HG02571 (cell line): ENCODE data around the gene CERS6.

Experiments used
- ATAC-seq: cut with Tn5 transposase; IDR thresholded peaks from one replicate; pipeline ENCODE4 v1.9.1; 2021; ENCODE audit warnings: mild to moderate bottlenecking, moderate library complexity; ENCODE audit not compliant: unreplicated experiment

Gene CERS6

DNA sequence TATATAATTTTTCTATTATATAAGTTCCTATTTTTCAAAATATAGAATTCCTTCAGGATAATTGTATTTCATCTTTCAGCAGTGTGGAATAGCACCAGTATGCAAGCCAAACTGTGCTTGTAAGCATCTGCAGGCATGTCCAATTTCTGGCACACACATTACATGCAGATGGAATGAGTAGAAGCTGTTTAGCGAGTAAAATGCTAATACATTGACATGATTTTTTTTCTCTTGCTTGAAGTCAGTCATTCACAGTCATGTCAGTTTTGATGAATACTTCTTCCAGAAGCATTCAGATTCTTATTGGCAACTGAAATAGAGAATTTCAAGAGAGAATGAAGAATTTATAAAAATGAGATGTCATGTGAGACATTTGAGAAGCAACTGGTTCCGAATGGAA is 109.4 kb downstream of the CERS6 start:
- ATAC-seq, result no peak

DNA sequence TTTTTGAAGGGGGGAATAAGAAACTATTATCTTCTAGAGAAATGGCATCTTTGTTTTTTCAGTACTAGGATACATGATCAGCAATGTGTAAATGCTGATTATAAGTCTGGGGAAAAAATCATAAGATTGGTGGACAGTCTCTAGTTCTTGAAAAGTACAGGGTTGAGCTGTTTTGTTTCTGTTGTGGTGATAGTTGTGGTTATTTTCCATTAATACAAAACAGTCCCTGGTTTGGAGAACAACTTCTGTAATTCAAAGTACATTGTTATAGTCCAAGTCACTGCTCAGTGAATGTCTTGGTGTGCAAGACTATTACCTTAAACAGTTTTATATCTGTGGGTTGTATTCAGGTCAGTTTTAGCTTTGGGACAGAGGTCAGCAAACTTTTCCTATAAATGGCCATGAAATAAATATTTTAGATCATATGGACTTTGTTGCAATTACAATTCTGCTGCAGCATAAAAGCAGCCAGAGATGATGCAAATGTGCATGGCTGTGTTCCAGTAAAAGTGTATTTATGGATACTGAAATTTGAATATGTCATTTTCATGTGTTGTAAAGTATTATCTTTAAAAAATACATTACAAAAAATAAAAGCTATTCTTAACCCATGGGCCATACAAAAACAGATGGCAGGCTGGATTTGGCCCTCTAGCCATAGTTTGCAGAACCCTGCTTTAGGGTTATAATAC is 111.0 kb downstream of the CERS6 start:
- no peak for ATAC-seq

DNA sequence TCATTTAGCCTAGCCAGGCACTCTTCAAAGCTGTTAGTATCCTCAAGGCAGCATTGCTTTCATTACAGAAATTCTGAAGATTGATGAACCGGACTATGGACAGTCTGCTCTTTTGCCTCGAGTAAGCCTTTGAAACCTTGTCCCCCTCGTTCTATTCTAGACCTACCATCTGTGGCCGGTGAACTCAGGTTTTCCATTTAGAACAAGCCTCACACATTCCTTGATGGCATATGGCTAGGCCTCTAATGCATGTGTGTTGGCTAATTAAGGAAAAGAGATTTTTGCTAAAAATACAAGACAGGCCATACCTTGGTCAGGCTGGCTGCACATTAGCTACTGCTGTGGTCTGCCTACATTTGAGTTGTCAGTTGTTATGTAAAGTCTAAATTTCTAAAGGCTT is 111.8 kb downstream of the CERS6 start:
- ATAC-seq, result no peak

DNA sequence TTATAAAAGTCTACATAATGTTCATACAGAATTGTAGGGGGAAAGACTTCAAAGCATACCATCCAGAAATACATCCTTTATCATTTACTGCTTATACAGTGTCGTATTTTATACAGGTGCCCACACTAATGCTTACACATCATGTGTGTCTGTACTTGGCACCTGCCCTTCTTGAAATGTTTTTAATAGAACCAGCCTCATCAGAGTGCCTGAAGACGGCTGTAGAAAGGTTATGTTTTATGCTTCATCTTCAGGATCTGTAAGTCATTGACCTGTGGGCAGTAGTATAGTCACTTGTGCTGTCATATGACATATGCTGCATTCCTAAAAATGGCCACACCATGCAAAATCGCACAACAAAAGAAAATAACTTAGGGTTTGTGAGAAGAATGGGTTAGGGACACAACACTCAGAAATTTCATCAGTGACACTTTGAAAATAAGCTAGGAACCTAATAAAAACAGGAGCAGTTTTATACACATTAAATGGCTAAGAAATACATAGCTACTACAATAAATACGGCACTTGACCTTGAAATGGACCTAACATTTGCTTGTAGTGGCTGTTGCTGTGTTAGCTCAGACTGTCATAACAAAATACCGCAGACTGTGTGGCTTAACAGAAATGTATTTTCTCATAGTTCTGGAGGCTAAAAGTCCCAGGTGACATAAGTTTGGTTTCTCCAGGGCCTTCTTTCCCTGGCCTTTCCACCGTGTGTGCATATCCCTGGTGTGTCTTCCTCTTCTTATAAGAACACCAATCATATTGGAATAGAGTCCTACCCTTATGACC is 112.6 kb downstream of the CERS6 start:
- no peak for ATAC-seq

DNA sequence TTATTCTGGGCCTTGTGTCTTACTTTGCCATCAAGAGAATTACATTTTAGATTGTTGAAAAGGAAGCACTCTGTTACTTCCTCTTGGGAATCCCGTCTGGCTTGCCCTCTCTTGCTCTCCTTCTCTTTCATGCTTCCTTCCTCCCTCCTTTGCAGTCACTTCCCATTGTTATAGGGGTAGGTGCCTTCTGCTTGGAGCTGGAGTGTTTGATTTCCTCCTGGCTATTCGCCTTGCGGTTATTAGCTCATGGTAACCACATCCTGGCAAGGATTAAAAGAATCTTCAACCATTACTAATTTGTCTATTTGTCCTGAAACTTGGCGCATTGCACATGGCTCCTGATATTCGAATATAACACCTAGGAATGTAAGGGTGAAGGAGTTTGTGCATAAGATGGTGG is 115.0 kb downstream of the CERS6 start:
- ATAC-seq, result no peak

DNA sequence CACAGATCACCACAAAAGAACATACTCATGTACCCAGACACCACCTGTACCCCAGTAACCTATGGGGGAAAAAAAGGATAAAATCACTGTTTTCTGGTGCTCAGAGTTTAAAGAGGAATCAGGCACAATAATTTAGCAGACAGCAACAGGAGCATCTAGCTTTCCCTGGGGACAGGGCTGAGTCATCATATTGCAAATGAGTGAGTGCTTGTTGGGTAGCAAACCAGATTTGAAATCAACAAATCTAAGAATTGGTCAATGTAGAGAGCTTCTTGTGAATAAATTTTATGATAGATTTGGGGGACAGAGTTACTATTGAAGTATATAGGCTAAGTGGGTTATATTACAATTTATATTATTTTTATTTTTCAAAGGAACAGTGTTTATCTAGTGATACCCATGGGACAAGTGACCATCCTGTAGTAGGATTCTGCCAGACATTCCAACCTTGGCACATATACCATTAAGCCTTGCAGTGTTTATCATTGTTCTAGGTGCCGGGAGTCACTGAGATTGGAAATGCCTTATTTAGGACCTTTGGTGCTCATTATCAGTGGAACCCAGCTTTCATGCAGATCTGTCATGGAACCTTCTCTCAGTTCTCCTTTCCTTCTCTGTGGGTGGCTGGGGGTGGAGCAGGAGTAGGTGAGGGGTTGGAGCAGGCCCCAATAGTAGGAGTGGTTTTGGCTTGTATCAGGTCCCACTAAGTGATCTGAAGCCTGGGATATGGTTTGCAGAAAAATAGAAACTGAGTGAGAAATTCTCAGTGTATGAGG is 117.2 kb downstream of the CERS6 start:
- no peak for ATAC-seq

DNA sequence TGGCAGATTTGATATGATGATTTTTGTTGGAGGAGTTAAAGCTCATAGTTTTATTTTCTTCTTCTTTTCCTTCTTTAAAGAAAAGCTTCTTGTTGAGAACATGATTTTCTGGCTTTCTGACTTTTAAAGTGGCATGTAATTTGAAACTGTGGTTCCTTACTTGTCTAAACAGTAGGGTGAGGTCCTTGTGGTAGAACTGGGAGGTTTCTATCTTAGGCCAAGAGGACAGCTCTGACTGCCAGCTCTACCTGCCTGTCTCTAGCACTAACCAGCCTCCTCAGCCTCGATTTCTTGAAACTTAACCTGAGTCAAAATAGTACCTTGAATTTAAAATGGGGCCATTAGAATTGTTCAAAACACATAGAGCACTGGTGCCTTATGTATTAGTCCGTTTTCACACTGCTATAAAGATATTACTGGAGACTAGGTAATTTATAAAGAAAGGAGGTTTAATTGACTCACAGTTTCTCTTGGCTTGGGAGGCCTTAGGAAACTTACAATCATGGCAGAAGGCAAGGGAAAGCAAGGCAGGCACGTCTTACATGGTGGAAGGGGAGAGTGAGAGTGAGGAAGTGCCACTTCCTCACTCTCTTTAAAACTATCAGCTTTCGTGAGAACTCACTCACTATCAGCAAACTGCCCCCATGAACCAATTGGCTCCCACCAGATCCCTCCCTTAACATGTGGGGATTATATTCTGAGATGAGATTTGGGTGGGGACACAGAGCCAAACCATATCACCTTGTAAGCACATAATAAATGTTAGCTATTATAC is 119.0 kb downstream of the CERS6 start:
- no peak for ATAC-seq

DNA sequence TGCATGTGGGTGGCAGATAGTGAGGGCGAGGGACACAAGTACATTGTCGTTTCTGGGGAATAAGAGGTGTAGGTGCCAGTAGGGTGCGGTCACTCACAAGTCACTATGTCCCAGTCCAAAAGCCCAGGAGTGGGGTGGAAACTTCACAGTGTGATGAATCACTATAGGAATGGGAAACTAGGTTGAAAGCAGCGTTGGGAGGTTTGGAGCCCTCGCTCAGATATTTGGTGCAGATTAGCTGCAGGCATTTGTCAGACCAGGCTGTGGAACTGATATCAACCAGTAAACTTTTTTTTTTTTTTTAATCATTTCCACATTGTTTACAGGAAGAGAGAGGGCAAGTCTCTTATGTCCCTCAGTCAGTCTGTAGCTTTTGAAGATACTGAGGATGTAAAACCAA is 121.8 kb downstream of the CERS6 start:
- ATAC-seq, result no peak

DNA sequence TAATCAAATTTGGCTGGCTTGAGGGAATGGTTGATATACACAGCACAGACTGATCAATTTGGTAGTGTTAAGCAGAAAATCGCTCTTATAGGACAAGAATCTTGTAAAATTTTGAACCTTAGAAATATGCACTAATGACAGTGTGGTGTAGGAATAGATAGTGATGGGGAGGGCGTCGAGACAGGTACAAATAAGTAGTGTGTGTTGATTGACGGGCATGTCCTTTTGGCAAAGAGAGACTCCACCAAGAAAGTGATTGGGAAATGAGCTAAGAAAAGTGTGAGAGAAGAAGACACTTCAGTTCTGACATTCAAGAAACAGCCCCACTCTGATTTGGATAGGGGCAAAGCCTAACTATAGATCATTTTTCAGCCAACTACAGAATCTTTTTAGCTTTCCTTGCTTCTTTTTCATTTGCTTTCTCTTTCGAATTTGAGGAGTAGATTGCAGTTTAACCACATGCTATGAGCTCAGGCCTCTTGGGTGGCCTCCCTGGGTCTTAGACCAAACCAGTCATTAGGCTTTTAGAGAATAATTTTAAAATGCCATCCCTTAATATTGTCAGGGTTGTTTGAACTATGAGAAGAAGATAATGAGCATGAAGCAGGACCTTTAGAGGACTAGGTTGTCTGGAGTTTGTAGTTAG is 127.1 kb downstream of the CERS6 start:
- no peak for ATAC-seq

DNA sequence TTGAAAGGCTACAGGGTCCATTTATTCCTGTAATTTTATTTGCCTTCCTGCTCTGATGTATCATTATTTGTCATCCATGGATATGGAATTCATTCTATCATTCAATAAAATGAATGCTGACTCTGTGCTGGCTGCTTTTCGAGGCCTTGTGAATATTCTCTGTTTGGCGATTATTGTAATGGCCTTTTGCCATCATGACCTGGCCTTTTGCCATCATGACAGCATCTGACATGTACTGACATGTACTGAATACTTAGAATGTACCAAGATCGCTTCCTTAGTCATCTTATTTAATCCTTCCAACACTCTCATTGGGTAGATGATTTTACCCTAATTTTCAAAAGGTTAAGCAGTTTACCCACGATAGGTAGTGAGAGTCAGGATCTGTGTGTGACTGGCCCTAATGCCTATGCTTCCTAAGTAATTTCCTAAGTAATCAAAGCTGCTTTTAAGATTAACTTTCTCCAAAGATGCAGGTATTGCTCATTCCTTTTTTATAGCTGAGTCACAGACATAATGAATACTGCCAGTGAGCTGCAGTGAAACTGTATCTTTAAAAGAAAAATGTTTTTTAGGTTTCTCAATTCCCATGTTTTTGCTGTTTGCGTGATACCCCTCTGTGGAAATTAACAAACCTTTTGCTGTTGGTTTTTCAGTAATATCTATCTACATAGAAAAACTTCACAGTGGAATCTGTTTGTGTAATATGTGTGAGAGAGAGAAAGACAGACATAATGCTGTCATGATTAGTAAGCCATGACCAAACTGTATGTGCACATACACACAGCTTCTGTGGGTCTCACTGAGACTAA is 127.8 kb downstream of the CERS6 start:
- no peak for ATAC-seq

DNA sequence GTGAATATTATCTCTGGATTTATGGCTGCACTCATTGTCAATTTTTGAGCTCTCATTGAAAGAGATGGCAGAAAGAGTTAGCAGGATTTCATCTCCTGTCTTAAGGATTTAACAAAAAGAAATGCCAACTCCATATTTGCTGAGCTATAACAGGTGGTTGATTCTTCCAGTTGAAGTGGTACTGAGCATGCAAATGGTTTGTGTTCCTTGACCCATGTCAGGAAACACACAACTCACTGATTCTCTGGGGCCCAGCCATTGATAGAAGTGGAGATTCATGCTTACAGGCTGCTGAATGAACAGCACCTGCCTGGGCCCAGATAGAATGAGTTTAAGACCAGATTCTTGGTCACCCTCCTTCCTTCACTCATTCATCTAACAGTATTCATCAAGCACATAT is 128.8 kb downstream of the CERS6 start:
- ATAC-seq, result peak; percentile 55

DNA sequence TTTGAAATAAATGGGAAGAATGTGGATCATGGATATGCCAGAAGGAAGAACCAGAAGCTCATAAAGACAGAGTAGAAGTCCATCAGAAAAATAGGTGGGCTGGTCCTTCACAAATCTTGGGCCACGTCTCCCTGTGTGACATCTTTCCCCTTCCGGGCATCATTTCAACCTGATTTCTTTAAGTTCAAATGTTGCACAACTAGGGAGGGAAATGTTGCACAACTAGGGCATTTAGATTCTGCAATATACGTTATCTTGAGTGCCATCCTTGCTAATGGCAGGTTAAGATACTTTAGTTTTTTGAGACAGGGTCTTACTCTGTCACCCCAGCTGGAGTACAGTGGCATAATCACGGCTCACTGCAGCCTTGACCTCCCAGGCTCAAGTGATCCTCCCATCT is 129.6 kb downstream of the CERS6 start:
- no peak for ATAC-seq

DNA sequence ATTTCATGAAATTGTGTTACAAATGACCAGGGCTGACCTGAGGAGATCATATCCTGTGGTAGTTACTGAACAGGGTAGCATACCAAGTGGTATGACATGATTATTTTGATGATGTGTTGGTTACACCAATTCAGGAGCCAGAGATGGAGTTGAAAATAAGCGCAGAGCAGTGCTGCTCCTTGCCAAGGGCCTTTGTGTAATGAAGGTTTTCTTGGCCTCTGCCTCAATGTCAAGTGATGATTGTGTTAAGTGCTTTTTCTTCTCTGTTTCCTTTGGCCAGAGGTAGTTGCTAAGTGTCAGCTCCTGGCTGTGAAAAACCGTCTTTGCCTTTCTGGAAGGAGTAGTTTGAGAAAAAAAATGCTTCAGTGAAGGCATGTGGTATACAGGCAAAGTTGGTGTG is 131.2 kb downstream of the CERS6 start:
- no peak for ATAC-seq

DNA sequence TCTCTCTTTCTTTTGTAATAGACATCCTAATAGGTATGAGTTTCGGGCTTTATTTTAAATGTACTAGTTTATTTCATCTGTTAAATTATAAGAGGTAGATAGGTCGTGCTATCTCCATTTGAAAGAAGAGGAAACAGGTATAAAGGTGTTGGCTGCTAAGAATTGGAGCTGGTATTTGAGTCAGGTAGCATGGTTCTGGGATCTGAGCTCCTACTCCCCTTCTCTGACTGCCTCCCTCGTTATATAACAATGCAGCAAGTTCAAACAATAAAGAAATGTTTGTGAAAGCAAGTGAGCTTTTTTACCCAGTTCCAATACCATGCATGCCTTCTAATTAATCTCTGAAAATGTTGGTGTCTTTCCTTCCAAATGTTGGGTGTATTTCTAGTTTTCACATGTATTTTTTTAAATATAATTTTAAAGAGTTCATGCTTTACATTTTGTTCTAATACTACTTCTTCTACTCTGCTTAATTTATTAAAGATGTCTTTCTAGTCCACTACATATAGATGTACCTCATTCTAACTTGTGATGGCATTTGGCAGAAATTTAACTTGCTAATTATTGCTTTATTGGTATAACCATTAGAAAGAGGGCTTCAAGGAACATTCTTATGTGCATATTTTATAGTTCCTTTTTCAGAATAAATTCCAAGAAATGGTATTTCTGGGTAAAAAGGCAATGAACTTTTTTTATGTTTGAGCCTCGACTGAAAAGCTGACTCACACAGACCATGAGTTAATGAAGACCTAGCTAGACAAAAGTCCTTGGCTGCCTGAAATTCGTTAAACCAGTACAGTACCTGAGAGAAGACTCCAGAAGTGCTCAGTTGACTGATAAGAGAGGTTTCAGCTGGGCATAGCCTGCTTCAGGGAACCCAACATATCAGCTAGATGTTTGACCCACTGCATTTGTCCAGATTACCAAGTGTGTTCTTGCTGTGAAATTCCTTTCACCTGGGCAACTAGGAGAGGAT is 133.5 kb downstream of the CERS6 start:
- no peak for ATAC-seq

DNA sequence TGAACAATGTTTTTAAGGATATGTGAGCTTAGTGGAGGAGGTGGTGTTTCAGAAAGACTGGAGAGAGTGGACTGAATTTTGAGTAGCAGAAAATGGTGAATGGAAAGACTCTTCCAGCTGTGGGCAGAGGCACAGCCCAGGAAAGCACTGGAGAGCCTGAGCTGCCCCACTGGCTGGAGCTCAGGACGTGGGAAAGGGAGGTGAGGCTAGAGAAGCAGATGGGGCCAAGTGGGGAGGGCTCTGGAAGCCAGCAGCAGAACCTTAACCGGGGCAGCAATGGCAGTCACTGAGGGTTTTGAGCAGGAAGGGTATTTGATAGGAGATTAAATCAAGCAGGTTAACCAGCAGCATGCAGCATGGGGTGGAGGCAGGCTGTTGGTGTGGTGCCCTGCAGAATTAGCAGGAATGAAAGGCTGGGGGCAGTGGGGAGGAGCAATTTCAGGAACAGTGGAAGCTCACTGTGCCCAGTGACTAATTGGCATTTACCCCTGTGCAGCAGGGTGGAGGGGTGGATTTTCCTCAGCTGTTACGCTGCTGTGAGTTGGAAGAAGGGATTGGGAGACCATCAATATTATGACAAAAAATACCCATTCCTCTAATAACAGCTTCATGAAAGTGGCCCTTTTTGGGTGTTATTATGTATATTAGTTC is 136.2 kb downstream of the CERS6 start:
- ATAC-seq, result no peak

DNA sequence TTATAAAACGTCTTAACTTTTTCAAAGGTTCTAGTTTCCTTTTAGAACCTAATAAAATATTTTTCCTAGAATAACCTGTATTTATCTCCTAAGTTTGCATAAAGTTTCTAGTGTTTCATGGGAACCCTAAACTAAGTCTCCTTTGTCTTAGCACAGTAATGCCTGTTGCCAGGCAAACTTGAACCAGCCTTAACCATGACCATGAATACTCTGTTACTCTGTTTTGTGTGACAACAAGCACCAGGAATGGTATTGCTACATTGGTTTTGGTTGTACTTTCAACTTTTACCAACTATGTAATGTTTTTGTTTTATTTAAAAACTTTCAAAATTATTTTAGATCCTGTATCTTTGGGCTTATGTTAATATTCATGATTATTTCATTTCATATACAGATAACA is 137.6 kb downstream of the CERS6 start:
- ATAC-seq, result no peak

DNA sequence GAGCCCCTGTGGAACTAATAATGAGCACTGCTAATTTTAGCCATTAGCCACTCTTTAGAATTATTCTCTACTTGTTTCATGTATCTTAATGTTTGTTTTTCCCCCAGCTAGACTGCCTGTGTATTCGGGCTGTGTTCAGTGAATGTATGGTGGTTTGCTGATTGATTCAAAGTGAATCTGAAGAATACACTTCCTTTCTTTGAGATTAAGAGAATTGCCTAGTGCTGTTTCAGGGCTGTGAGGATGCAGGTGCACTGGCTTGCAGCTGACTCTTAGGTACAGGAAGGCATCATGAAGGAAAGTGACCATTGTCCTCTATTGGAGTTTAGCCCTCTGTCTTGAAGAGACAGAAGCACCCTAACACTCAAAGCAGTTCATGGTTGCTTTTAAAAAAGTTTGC is 138.7 kb downstream of the CERS6 start:
- peak; percentile 90 for ATAC-seq
